GM21423 (cell line): Measurements from ENCODE around the gene CRACDL.

ENCODE experiments used
- ATAC-seq: cut with Tn5 transposase; IDR thresholded peaks from one replicate; pipeline ENCODE4 v1.9.1; 2021; ENCODE audit warnings: mild to moderate bottlenecking, moderate library complexity; ENCODE audit not compliant: unreplicated experiment

The CRACDL gene

DNA sequence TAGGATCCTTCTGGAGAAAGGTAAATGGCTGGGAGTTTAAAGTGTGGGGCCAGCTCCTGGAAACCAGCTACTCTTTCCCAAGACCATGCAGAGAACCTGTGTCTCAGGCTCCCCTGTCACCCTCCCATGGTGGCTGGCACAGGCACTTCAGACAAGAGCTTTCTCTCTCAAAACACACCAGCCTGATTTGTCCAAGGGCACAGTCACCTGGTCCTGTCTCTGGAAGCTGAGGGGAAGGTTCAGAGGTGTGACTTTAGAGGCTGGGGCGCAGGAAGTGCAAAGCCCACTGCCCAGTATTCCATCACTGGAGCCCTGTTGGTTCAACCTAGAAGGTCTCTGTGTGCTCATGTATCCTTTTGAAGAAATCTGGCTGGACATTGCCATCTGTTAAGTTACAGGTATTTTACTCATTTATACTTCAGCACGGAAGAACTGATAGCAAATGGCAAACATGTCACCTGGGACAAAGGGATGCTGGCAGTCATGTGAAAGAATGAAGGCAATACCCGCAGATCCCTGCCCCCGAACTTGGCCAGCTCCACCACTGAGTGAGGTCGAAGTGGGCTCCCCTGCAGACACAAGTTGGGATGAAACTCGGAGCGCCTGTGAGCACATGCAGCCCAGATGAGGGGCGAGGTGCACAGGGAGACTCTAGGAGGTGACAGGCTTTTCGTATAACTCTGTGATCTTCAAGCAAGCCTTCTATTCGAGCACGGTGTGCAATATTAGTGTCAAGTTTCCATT, 108.2 kb downstream of the CRACDL start:
- ATAC-seq = no peak

DNA sequence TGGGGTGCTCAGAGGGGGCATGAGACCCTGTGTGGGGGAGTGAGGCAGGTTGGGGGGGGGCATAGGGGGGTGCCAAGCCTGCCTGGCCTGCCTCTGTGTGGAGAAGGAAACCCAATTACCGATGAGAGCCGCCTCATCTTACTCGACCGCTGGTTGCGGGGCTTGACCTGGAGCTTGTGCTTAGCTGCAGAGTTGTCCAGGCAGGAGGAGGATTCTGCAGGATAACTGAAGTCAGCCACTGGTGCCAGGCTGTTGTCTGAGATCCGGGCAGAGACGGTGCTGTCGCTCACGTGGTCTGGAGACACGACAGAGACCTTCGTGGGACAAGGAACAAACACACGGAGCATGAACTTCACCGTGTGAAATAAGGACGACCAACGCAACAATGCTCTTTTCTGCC, 109.2 kb downstream of the CRACDL start:
- ATAC-seq = no peak

DNA sequence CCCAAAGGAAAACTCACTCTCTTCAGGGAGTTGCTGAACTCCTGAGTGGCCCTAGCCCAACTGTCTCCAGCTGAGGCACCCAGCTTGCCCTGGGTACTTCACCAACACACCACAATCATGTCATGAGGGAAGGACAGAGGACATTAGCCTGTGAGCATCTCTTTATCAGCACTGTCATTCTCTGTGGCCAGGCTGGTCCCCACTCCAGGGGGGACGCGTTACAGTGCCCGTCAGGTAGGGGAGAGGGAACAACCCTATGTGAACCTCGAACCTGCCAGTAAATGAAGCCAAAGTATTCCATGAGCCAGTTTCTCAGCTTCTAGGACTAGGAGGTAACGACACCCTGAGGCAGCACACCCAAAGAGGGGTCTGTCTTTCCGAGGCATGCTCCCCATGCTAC, 110.2 kb downstream of the CRACDL start:
- no peak for ATAC-seq

DNA sequence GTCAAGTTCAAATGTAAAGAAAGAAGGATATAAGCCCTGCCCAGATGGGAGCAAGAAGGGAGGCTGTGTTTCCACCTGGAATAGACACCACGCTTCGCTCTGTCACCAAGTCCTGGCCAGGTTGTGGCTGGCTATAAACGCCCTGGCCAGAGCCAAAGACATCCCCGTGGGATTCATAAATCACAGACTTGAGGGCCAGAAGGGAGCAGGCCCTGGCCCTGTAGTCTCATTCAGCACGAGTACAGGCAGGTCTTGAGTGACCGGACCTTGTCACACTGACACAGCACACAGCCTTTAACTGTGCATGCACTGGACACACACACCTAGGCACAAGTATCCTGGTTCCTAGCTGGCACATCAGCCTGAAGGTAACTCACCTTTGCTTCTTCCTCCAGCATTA, 110.6 kb downstream of the CRACDL start:
- no peak for ATAC-seq

DNA sequence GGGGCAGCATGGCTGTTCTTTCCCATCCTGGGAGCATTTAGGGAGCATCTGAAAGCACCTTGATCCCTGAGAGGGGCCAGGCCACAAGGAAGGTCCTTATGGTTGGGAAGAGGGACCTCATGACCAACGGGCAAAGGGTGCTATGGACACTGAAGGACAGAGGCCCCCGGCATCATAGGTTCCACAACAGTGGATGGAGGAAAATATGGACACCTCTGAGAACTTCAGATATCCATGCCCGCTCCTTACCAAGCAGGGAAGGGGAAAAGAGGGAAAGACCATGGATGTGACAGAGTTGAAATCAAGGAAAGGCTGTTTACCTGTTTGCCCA, 111.0 kb downstream of the CRACDL start:
- ATAC-seq = no peak

DNA sequence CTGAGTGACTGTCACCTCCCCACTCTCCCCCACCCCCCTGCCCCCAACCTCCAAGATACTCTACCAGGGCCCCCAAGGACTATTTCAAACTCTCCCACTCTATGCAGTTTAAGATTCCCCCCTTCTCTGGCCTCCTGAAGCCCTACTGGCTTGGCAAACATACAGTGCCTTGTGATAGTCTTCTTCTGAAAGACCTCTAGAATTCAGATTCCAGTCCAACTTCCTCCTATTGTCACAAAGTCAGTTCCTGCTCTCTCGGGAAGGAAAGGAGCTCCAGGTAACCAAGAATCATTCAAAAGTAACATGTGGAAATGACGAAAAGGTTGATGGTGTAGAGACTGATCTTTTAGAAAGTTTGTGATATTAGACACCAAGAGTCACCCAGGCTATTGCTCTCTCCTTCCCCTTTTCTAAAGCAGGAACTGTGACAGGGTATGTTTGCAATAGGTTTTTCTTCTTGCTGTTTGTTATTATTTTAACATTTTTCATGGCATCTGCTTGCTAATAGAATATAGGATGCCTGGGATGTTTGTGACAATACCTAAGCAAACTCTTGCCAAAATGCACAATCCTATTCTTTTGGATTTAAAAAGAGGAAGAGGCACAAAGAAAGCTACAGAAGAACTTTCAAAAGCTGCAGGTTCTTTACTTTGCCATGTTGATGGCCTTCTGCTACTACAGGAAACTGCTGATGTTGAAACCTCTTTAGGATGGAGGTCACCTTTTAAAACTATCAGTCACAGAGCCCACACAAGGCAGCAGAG, 111.6 kb downstream of the CRACDL start:
- ATAC-seq = no peak

DNA sequence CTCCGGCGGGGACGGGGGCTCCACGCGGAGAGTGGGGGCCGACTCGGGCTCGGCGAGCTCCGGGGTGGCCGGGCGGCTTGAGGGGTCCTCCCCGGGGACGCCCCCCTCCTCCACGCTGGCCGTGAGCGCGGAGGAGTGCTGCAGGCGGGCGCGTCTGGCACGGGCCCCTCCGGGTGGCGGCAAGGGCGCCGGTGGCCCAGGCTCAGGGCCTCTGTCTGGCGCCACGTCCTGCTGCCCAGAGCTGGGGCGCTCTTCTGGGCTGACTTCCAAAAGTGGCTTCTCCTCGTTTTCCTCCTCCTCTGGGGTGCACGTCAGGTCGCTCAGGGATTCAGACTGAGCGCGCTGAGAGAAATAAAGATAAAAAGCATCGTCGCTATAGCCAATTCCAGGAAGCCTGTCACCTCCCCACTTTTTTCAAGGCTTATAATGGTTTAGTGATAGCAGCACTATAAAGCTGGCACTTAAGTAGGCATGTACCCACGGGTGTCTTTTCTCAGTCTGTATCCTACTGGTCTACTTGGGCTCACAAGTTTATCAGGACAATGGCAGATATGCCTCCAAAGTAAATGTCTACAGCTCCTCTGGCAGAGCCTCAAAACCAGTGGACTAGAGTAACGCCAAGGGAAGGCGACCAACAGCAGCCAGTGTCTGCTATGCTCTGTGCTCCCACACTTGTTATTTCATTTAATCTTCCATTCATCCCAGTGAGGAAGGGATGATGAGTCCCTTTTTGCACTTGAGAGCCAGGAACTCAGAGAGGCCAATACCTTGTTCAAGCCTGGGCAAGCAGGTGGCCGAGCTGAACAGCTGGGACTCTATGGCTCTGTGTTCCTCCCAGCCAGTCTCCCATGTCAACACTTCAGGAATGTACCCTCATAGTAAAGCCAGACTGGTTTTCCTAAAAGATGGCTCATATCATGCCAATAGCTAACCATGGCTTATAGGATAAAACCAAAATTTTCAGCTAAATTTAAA, 112.5 kb downstream of the CRACDL start:
- ATAC-seq = no peak

DNA sequence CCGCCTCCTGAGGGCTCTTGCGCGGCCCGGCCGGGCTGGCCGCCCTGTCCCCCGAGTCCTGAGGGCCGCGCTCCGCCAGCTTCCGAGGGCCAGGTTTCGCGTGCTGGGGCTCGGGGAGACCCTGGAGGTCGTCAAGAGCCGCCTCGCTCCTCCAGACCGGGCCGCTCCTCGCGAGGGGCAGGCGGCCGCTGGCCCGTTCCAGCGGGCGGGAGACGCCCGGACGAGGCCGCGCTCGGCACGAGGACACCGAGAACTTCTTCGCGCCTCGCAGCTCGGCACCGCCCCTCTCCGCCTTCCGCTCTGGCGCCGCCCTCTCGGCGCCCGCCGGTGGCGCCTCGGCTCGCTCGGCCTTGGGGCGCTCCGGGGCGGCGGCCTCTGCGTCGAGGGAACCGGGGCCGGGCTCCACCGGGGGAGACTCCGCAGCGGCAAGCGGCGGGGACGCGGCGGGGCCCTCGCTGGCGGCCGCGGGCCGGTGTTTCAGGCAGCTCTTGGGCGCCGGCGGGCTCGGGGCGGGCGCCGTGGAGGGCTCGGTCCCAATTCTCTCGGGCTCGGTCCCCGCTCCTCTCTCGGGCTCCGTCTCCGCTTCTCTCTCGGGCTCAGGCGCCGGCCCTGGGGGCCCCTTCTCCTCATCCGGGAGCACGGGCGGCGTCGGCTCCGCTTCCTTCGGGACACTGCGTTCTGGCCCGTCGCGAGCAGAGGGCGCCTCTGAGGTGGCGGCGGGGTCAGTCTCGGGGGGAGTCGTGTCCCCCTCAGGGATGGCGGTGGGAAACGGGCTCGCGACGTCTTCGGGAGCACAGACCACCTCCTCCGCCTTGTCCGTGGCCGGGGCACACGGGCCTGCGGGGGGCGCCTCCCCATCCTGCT, 113.5 kb downstream of the CRACDL start:
- ATAC-seq = no peak

DNA sequence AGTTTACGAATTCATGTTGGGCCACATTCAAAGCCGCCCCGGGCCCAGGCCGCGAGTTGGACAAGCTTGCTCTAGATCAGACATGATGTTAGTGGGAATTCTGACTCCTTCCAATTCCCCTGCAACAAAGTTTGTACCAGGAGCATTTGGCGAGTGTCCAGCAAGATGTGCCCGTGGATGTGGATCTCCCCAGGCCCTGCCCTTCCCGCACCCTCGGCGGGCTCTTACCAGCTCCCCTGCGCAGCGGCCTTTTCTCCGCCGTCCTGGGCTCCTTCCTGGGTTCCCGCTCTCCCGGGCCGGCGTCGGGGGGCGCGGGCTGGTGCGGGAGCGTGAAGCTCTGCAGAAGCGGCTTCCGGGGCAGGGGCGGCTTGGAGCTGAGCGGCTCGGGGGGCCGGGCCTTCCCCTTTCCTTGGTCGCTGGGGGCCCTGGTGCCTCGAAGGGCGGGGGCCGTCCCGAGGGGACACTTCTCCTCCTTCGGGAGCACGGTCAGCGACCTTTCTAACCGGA, 114.3 kb downstream of the CRACDL start:
- no peak for ATAC-seq

DNA sequence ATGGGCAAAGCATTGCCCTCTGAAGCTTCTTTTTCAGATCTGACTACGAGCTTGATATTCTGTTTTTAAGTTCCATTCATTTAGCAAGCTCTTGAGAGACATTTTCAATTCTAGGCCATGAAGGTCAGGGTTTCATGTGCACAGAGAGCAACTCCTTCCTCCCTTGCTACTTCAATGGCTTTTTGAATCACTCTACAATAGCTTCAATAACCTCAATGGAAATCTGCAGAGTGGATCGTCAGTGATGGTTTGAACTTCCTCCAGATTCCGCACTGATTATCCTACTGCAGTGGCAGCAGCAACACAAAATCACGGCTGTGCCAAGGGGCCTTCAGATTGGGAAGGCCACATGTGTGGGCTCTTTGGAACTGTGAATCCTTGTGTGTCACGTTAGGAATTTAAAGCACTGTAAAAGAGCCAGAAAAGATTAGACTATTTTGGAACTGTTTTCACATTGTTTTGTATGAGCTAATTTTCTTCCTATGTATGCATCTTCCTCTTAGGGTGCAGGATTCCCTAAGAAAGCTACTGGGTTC, 116.7 kb downstream of the CRACDL start:
- ATAC-seq = no peak

DNA sequence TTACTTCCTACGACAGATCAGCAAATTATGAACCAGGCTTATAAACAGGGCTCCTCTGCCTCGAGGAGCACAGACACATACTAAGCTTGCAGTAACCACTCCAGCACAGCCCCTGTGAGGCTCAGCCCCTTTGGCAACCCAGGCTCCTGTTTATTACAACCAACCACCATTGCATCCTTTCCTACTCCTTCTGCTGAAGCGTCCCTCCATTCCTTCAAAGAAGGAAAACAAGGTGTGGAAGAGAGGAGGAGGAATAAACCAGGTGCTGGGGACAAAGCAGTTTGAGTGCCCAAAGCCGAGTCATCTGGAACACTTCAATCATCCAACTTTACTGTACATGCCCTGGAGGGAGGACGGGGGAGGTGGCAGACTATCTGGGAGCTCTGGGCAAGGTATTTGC, 117.9 kb downstream of the CRACDL start:
- no peak for ATAC-seq

DNA sequence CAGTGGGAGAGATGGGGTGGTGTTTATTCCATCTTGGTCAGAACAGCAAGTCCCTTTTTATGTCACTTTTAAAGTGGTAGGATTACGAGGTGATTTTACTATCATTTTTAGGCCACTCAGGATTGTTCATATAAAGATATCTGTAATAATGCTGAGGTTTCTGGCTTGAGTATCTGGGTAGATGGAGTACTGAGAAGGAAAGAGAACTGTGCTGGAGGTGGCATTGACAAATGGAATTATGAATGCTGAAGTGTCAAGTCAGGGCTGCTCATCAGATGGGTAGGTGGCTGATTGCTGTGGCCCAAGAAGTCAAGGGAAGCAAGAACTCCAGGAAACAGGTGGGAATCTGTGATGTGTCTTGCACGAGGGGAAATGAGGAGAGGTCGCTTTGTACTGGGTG, 119.7 kb downstream of the CRACDL start:
- ATAC-seq = no peak

DNA sequence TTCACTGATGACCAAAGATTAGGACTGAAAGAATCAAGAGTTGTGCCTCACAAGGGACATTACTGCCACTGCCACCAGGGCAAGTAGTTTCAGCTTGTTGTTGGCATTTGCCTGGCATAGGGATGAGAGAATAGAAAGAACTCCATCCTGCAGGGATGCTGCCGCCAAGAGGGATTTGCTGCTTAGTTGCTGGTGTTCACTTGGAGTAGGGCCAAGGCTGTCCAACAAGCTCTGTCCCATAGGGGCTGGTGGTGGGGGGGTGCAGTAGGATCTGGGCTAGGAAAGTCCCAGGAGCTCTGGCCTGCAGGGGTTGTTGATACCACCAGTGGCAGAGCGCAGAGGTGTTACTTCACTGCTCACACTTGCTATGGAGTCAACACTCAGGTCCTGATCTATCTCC, 120.2 kb downstream of the CRACDL start:
- ATAC-seq = no peak

DNA sequence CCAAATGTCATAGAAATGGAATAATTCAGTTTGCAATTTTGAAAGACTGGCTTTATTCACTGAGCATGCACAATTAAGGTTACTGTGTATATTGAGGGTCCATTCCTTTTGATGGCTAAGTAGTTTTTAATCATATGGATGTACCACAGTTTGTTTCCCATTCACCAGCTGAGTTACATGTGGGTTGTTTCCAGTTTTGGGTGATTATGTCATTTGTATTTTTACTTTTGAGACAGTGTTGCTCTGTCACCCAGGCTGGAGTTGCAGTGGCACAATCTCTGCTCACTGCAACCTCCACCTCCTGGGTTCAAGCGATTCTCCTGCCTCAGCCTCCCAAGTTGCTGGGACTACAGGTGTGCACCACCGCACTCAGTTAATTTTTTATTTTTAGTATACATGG, 124.3 kb downstream of the CRACDL start:
- no peak for ATAC-seq

DNA sequence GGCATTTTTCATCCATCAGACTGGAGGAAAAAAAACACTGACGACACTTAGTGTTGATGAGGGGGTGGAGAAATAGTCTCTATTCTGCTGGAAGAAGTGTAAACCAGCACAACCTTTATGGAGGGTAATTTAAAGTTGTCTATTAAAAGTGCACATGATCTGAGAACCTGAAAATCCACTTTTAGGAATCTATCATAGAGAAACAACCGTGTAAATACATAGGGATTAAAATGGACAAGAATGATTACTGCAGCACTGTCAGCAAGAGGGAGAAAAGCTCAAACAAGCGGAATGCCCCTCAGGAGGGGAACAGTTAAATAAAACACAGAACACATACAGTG, 125.5 kb downstream of the CRACDL start:
- ATAC-seq = no peak

DNA sequence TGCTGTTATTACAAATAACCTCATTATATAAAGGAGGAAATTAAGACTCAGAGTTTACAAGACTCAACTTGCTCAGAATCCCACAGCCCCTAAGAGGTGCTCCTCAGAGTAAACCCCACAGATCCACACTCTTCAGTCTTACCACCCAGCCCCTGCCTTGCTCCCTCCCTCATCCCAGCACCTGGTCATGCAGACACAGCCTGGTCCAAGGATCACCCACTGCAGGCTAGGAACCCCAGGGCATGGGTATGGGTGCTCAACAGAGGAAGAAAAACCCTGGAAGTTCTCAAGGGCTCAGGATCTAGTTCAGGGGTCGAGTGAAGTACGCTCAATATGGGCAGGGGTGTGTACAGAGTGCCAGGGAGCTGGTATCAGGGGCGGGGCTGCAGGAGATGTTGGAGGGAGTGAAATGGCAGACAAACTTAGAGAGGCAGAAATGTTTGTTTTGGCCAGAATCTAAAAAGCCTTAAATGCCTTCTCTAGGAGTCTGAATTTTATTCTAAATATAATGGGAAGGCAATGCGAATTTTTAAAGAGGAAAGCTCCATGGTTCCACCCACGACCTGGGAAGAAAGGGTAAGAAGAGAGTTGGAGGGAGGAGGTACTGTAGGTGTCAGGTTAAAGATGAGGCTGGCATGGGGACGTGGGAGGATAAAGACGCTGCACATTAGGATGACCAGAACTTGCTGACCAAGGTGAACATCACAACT, 126.0 kb downstream of the CRACDL start:
- ATAC-seq = no peak

DNA sequence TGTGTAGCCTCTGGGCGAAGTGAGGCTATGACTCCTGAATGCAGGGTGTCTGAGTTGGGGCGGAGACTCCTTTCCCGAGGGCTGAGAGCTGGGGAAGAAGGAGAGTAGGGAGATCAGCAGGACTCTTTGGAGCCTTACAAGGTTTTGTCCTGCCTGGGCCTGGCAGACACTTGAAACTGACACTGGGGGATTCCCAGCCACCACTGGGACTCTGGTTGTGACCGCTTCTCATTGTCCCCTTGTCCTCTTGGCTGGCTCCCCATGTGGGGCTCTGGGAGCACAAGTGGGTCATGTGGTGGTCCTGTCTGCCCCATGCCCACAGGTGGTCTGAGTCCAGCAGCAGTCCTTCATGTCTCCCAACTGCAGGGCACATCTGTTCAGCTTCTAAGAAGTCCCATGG, 126.9 kb downstream of the CRACDL start:
- no peak for ATAC-seq

DNA sequence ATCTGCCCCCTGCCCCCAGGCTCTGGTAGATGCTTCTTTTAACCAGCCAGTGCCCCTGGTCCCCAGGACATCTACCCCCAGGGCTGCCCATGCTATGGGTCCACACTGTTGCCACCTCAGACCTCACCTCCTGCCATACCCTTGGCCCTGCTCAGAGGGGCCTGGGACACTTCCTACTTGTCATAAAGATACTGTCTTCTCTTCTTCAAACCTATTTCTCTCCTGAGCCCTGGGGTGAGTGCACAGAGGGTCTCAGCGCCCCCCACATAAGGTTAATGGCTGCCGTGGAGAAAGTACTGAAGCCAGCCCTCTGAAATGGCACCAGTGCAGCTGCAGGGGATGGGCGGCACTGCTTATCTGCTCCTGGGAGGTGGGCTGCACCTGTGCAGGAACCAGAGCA, 127.5 kb downstream of the CRACDL start:
- no peak for ATAC-seq

DNA sequence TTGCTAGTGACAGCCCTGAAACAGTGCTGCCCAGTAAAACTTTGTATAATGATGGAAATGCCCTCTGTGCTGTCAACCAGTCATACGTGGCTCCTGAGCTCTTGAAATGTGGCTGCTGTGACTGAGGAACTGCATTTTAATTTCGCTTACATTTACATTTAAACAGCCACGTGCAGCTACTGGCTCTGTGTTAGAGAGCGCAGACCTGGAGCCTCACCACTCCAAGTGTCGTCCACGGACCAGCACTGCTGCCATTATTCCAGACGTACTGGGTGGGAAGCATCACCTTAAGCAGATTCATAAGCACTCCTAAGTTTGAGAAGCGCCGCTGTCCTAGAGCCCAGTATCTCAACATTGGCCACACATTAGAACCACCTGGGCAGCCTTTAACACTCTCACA, 128.1 kb downstream of the CRACDL start:
- no peak for ATAC-seq

DNA sequence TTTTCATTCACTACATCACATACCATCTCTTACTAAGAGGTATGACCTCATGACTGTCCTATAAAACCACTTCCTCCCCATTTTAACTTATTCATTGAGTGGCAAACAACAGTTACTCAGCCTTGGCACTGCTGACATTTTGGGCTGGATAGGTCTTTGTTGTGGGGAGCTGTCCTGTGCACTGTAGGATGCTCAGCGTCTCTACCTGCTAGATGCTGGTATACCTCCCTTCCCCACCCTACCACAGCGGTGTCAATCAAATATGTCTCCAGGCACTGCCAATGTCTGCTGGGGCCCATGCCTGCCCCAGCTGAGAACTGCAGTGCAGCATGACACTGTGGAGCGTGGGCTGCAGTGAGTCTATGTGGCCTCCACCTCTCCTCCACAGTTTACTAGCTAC, 128.8 kb downstream of the CRACDL start:
- no peak for ATAC-seq
